Ectodermal cell (in vitro differentiated cells): ENCODE data around the gene SLC4A5.
A peak's percentile ranks its signal among the peaks of the same experiment; 100 is the strongest.

Experiments
- H3K27ac ChIP-seq: 2 replicates; pipeline ENCODE4 v1.7.0; 2013; ENCODE audit warnings: mild to moderate bottlenecking, low read depth, low read length; ENCODE audit not compliant: insufficient read depth, poor library complexity, severe bottlenecking
- H3K27me3 ChIP-seq: 2 replicates; pipeline ENCODE4 v1.7.0; 2013; ENCODE audit warnings: mild to moderate bottlenecking, low read length; ENCODE audit not compliant: insufficient read depth, control insufficient read depth, poor library complexity, severe bottlenecking
- H3K36me3 ChIP-seq: one replicate; pipeline ENCODE4 v1.7.0; 2013; ENCODE audit warnings: low read length; ENCODE audit not compliant: control insufficient read depth, insufficient read depth
- H3K4me1 ChIP-seq: one replicate; pipeline ENCODE4 v1.7.0; 2013; ENCODE audit warnings: low read length; ENCODE audit not compliant: control insufficient read depth, insufficient read depth
- H3K4me3 ChIP-seq: 2 replicates; pipeline ENCODE4 v1.7.0; 2013; ENCODE audit warnings: low read depth, low read length, control low read depth; ENCODE audit not compliant: insufficient read depth
- H3K9me3 ChIP-seq: 2 replicates; pipeline ENCODE4 v1.7.0; 2013; ENCODE audit warnings: mild to moderate bottlenecking, low read length, moderate library complexity; ENCODE audit not compliant: control insufficient read depth
- WGBS, 2 experiments: methylation state at CpG; one replicate each; pipeline ENCODE4 v1.1.7; 2013; ENCODE audit warnings: missing lambda C conversion rate in 2 of 2; 5-methylcytosine and 5-hydroxymethylcytosine counted together

The SLC4A5 gene

DNA sequence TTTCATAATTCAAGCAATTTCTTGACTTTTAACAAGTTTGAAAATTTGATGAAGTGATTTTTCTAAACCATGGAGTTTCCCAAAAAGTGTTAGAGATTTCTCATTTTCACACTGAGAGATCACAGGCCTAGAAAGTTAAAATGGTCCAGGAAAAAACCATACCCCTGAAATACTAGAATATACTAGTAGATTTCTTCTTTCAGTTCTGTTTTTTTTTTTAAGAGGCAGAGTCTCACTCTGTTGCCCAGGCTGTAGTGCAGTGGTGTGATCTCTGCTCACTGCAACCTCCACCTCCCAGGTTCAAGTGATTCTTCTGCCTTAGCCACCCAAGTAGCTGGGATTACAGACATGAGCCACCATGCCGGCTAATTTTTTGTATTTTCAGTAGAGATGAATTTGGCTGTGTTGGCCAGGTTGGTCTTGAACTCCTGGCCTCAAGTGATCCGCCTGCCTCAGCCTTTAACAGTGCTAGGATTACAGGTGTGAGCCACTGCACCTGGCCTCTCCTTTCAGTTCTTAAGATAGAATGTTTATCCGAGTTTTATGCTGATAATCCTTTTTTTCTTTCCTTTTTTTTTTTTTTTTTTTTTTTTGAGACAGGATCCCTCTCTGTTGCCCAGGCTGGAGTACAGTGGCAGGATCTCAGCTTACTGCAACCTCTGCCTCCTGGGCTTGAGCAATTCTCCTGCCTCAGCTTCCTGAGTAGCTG lies 130.4 kb downstream of the SLC4A5 start:
- Histone ChIP-seq H3K36me3 (peaks cover 27% of the 10 kb centered on the region), H3K27ac (no peak overlapping the region), H3K9me3 (no peaks in the 10 kb centered on the region), H3K27me3 (no peaks in the 10 kb centered on the region), H3K4me1 (no peaks in the 10 kb centered on the region), H3K4me3 (no peak overlapping the region)
- 90 to 92% methylated on average over 3 of the region's 3 CpGs for WGBS, 2 experiments

DNA sequence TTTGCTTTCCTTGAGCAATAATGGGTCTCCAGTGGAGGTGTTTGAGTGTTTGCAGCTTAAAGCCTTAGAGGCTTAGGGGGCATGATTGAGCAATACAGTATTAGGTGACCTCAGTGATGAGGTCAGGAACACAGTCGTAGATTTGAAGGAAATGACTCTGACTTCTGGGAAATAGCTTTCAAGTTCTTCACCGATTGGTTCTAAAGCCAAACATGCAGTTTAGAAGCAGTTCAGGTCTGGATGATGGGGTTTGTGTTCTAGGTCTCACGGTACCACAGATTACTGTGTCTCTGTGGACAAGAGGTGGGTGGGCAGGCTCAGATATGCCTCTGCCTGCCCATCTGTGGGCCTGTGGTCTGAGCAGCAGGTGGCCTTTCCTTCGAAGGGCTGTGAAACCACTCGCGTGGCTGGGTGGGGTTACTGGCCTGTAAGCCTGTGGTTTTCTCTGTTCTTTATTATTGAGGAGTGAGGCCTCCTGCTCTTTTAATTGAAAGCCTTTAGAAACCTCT lies 137.0 kb downstream of the SLC4A5 start:
- Histone ChIP-seq H3K9me3 (no peaks in the 10 kb centered on the region), H3K36me3 (peaks cover 11% of the 10 kb centered on the region), H3K27ac (no peak overlapping the region), H3K27me3 (no peaks in the 10 kb centered on the region), H3K4me3 (no peak overlapping the region), H3K4me1 (no peaks in the 10 kb centered on the region)
- WGBS, 2 experiments, result 72 to 77% methylated on average over 6 of the region's 6 CpGs

DNA sequence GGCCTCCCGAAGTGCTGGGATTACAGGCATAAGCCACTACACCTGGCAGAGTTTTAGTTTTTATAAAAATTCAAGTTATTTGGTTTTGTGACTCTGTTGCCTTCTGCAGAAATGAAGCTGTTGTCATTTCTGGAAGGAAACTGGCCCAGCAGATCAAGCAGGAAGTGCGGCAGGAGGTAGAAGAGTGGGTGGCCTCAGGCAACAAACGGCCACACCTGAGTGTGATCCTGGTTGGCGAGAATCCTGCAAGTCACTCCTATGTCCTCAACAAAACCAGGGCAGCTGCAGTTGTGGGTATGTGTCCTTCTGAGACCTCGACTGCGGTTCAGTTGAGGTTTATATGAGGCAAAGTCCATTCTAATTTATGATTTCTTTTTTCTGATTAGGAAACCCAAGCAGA lies 137.6 kb downstream of the SLC4A5 start:
- H3K36me3 ChIP-seq, result peaks cover 11% of the 10 kb centered on the region
- H3K9me3 ChIP-seq, result no peaks in the 10 kb centered on the region
- H3K4me3 ChIP-seq, result no peak overlapping the region
- H3K4me1 ChIP-seq, result no peaks in the 10 kb centered on the region
- H3K27me3 ChIP-seq, result no peaks in the 10 kb centered on the region
- 88 to 91% methylated on average over 6 of the region's 6 CpGs for WGBS, 2 experiments
- no peak overlapping the region for H3K27ac ChIP-seq

DNA sequence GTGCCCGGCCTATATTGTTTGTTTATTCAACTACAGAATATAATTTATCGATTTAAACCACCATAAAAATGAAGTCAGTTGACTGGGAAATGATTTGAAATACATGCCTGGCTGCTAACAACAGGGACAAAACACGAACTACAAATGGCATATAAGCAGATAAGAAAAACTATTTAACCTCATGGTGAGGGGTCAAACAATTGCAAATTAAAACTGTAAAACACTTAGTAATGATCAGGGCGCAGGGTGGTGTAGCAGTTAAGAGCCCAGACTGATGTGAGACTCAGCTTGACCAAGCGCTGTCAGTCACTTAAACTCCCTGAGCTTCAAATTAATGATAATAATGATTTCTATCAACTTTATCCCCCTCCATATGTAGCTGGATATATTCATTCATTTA lies 138.1 kb downstream of the SLC4A5 start:
- Histone ChIP-seq H3K9me3 (no peaks in the 10 kb centered on the region), H3K27me3 (no peaks in the 10 kb centered on the region), H3K36me3 (peaks cover 11% of the 10 kb centered on the region), H3K27ac (no peak overlapping the region), H3K4me1 (peaks cover 4% of the 10 kb centered on the region), H3K4me3 (no peak overlapping the region)
- WGBS, 2 experiments, result 80 to 88% methylated on average over 3 to 5 of the region's 5 CpGs

GRCh38 chr2:74204436-74204835 lies 138.8 kb downstream of the SLC4A5 start:
- Histone ChIP-seq H3K4me1 (peaks cover 9% of the 10 kb centered on the region), H3K27ac (no peak overlapping the region), H3K9me3 (no peaks in the 10 kb centered on the region), H3K4me3 (no peak overlapping the region), H3K27me3 (no peaks in the 10 kb centered on the region), H3K36me3 (peaks cover 11% of the 10 kb centered on the region)
- 93 to 96% methylated on average over 3 of the region's 3 CpGs for WGBS, 2 experiments

DNA sequence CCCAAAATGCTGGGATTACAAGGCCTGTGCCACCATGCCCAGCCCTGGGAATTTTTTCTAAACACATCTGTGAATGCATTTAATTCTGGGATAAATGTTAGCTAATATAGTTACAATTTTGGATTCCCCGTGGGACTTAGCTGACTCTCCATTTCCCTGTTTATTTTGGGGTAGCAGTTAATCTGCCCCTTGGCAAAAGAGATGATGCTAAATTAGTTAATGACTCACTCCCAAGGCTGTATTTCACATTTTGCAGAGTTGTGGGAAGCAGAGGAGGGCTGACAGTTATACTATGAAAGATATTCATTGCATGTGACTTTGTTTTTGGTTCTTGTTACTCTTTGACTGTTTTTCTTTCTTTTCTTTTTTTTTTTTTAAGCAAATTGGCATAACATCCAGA lies 141.6 kb downstream of the SLC4A5 start:
- WGBS, 2 experiments, result 88 to 97% methylated on average over 1 of the region's 1 CpG
- no peaks in the 10 kb centered on the region for H3K27me3 ChIP-seq
- H3K36me3 ChIP-seq, result no peaks in the 10 kb centered on the region
- no peak overlapping the region for H3K27ac ChIP-seq
- peaks cover 9% of the 10 kb centered on the region for H3K4me1 ChIP-seq
- H3K9me3 ChIP-seq, result no peaks in the 10 kb centered on the region
- H3K4me3 ChIP-seq, result no peak overlapping the region

- Histone ChIP-seq H3K9me3 (no peaks in the 10 kb centered on the region), H3K27ac (no peak overlapping the region), H3K4me3 (no peak overlapping the region), H3K27me3 (no peaks in the 10 kb centered on the region), H3K4me1 (peaks cover 9% of the 10 kb centered on the region), H3K36me3 (no peaks in the 10 kb centered on the region)
- 92 to 97% methylated on average over 3 of the region's 3 CpGs for WGBS, 2 experiments
These were observed 142.0 kb downstream of the SLC4A5 start for GRCh38 chr2:74201196-74201595.

- peak overlapping the region; percentile 12 for H3K27ac ChIP-seq
- H3K27me3 ChIP-seq, result no peaks in the 10 kb centered on the region
- H3K9me3 ChIP-seq, result no peaks in the 10 kb centered on the region
- H3K36me3 ChIP-seq, result no peaks in the 10 kb centered on the region
- peak overlapping the region; percentile 83 for H3K4me3 ChIP-seq
- peaks cover 9% of the 10 kb centered on the region for H3K4me1 ChIP-seq
- WGBS, 2 experiments, result 11 to 13% methylated on average over 8 of the region's 8 CpGs
These were observed 143.3 kb downstream of the SLC4A5 start for GRCh38 chr2:74199871-74200305.

DNA sequence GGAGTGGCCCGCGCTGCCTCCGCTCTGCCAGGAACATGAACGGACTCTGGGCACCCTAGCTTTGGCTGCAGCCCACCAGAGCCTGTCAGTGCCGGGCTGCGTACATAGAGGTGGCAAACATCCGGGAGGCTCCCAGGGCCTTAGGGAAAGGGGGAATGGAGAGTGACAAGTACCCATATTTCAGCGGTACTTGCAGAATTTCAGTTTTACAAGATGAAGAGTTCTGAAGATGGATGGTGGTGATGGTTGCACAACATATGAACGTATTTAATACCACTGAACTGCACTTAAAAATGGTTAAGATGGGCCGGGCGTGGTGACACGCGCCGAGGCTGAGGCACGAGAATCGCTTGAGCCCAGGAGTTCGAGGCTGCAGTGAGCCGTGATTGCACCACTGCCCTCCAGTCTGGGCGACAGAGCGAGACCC lies 143.9 kb downstream of the SLC4A5 start:
- 0 to 1% methylated on average over 18 to 19 of the region's 20 CpGs for WGBS, 2 experiments
- Histone ChIP-seq H3K4me1 (peaks cover 9% of the 10 kb centered on the region), H3K9me3 (no peaks in the 10 kb centered on the region), H3K36me3 (no peaks in the 10 kb centered on the region), H3K4me3 (peak overlapping the region; percentile 83), H3K27me3 (no peaks in the 10 kb centered on the region), H3K27ac (peak overlapping the region; percentile 99)

GRCh38 chr2:74198461-74199274 lies 144.5 kb downstream of the SLC4A5 start, which contains the start of gene MTHFD2:
Gene MTHFD2, plus strand, starts transcription at chr2:74198615. Its CDS starts 27 bp downstream, at chr2:74198642.
- WGBS, 2 experiments, result 0% methylated on average over 96 of the region's 96 CpGs
- Histone ChIP-seq H3K9me3 (no peaks in the 10 kb centered on the region), H3K4me1 (peaks cover 9% of the 10 kb centered on the region), H3K4me3 (peak within 1 kb of the TSS; percentile 83), H3K36me3 (no peaks in the 10 kb centered on the region), H3K27me3 (no peaks in the 10 kb centered on the region), H3K27ac (peak within 1 kb of the TSS; percentile 99)
